ENCODE data around the gene P2RY11.

Gene P2RY11

DNA sequence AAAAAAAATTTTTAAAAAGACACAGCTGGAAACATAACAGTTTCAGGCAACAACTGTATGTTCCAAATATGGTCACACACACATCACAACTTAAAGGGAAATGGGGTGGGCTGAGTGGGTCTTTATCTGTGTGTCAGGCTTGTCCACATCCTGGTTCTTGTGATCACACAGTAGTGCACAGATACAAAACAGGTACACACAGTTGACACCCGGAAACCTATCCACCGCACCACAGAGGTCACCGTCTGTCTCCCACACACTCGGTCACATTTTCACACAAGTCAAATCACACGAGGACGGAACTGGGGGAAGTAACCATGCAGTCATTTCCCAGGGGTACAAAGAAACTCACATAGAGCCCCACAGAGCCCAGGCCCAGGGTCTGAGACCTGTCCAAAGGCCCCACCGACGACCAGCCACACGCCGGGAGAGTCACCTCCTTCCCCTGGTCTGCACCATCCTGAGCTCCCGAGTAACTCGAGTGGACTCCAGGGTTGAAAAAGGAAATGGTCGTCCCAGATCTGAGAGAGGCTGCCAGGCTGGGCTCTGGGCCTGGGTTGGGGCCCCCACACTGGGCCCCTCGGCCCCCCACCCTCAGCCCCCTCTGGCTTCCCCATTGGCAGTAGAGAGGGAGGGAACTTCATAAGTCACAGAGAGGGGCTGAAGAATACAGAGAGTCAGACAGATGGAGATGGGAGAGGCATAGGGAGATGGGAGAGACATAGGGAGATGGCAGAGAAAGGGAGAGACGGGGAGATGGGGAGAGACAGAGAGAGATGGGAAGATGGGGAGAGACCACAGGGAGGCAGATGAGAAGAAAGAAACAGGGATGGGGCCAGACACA lies 6.6 kb upstream of the P2RY11 start:
- Histone ChIP-seq H3K4me1 (ENCODE audit: insufficient read depth, low read length) (peaks cover 4% of the 10 kb centered on the region; the same call in 1 of the 2 replicates), H3K9ac (ENCODE audit: low read depth, low read length) (no peak overlapping the region), H3K36me3 (ENCODE audit: insufficient read depth, low read length) (peaks cover 22% of the 10 kb centered on the region), H3K9me3 (ENCODE audit: control insufficient read depth, insufficient read depth, low read length) (no peaks in the 10 kb centered on the region)

DNA sequence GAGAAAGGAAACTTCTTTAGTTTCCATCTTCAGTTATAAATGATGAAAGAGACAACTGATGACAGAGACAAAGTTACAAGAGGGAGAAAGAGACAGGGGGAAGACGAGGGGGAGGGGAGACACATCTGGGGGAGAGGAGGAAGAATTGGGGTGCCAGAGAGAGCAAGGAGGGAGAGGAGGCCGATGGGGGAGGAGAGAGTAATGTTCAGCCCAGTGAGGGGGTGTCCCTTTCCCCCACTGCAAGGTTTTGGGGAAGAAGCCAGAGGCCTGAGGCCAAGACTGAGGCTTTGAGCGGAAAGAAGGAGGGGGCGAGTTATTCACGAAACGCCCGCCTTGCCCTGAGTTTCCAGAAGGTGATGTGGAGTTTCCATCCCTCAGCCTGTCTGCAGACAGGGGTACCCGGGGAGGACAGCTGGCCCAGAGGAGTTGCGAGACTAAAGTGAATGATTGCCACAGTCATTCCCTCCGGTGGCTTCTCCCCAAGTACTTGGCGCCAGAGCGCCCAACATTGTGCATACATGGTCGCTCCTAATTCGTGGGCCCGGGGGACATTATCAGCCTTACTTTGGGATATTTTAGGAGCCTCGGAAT lies 5.9 kb upstream of the P2RY11 start:
- H3K9me3 ChIP-seq (ENCODE audit: control insufficient read depth, insufficient read depth, low read length): no peaks in the 10 kb centered on the region
- peak overlapping the region; percentile 81 for H3K9ac ChIP-seq (ENCODE audit: low read depth, low read length)
- peaks cover 23% of the 10 kb centered on the region for H3K36me3 ChIP-seq (ENCODE audit: insufficient read depth, low read length)
- peaks cover 4% of the 10 kb centered on the region; the same call in 1 of the 2 replicates for H3K4me1 ChIP-seq (ENCODE audit: insufficient read depth, low read length)

DNA sequence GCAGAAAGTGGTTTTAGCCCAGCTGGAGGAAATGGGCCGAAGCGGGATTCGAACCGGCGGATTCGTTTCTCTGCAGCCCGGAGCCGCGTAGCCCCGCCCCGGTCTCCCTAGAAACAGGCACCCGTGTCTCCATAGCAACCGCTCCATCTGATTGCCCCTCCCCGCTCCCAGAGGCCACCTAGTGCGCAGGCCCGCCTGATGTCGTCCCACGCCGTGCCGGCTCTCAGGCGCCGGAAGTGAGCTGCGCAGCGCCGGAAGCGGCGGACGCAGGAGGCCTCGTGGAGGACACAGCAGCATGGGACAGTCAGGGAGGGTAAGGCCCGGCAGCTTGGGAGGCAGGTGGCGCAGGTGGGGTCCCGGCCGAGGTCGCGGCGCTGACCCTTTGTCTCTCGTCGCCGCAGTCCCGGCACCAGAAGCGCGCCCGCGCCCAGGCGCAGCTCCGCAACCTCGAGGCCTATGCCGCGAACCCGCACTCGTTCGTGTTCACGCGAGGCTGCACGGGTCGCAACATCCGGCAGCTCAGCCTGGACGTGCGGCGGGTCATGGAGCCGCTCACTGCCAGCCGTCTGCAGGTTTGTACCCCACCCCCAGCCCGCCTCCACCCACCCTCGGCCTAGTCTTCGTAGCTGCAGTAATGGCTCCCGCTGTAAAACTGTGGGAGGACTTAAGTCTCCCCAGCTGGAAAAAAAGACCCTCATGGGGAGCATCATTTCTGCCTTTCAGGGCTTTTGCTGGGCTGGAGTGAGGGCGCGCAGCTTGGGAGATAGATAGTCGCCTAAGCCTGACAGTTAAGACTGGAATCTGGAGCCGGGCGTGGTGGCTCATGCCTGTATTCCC lies 5.2 kb upstream of the P2RY11 start, which contains the start of gene PPAN:
Gene PPAN, plus strand, starts transcription at position 263 of the 837 bp plus-strand sequence. Its CDS starts 33 bp downstream, at position 296.
- no peaks in the 10 kb centered on the region for H3K9me3 ChIP-seq (ENCODE audit: control insufficient read depth, insufficient read depth, low read length)
- H3K4me1 ChIP-seq (ENCODE audit: insufficient read depth, low read length): peaks cover 4% of the 10 kb centered on the region; the same call in 1 of the 2 replicates
- H3K9ac ChIP-seq (ENCODE audit: low read depth, low read length): peak within 1 kb of the TSS; percentile 81
- H3K36me3 ChIP-seq (ENCODE audit: insufficient read depth, low read length): peaks cover 23% of the 10 kb centered on the region

DNA sequence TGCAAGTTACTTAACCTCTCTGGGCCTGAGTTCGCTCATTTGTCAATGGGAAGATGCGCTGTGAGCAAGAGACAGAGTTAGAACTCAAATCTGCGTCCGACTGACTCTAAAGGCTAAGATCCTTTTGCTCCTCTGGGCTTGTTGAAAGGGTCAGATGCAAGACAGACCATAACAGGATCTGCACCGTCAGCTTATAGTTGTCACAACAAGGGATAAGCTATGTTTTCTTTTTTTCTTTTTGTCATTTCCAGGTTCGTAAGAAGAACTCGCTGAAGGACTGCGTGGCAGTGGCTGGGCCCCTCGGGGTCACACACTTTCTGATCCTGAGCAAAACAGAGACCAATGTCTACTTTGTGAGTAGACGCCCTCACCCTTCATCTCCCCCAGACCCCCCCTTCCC lies 4.2 kb upstream of the P2RY11 start:
- Histone ChIP-seq H3K9ac (ENCODE audit: low read depth, low read length) (peak overlapping the region; percentile 81), H3K9me3 (ENCODE audit: control insufficient read depth, insufficient read depth, low read length) (no peaks in the 10 kb centered on the region), H3K36me3 (ENCODE audit: insufficient read depth, low read length) (peaks cover 23% of the 10 kb centered on the region), H3K4me1 (ENCODE audit: insufficient read depth, low read length) (peaks cover 4% of the 10 kb centered on the region; the same call in 1 of the 2 replicates)

DNA sequence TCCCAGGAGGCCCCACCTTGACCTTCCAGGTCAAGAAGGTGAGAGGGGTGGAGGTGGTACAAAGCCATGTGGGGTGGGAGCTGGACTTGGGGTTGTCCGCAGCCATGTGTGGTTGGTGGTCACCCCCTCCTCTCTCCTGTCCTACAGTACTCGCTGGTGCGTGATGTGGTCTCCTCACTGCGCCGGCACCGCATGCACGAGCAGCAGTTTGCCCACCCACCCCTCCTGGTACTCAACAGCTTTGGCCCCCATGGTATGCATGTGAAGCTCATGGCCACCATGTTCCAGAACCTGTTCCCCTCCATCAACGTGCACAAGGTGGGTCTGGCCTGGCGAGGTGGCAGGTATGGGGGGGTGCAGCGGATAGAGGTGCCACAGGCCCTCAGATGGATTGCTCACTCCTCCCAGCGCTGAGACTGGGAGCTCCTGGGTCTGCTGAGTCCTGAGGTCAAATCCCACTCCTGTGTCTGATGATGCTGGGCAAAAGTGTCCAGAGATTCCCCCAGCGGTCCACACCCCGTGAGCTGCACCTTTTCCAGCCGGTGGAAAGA lies 3.6 kb upstream of the P2RY11 start:
- Histone ChIP-seq H3K36me3 (ENCODE audit: insufficient read depth, low read length) (peaks cover 23% of the 10 kb centered on the region), H3K9ac (ENCODE audit: low read depth, low read length) (no peak overlapping the region), H3K9me3 (ENCODE audit: control insufficient read depth, insufficient read depth, low read length) (no peaks in the 10 kb centered on the region), H3K4me1 (ENCODE audit: insufficient read depth, low read length) (peaks cover 4% of the 10 kb centered on the region; the same call in 1 of the 2 replicates)

DNA sequence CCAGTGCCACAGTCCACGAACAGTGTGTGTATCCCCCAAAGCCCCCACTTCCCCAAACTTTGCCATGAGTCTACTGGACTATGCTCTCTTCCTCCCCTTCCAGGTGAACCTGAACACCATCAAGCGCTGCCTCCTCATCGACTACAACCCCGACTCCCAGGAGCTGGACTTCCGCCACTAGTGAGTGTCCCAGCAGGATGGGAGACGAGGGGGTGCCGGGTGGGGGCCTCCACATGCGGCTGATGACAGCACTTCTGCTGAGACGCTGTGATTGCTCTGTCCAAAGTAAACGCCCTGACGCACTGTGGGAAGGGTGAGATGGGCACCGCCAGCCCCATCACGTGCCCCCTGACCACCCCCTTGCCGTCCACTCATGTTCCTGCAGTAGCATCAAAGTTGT lies 2.0 kb upstream of the P2RY11 start:
- Histone ChIP-seq H3K9me3 (ENCODE audit: control insufficient read depth, insufficient read depth, low read length) (no peaks in the 10 kb centered on the region), H3K4me1 (ENCODE audit: insufficient read depth, low read length) (peaks cover 4% of the 10 kb centered on the region; the same call in 1 of the 2 replicates), H3K9ac (ENCODE audit: low read depth, low read length) (no peak overlapping the region), H3K36me3 (ENCODE audit: insufficient read depth, low read length) (peaks cover 23% of the 10 kb centered on the region)

DNA sequence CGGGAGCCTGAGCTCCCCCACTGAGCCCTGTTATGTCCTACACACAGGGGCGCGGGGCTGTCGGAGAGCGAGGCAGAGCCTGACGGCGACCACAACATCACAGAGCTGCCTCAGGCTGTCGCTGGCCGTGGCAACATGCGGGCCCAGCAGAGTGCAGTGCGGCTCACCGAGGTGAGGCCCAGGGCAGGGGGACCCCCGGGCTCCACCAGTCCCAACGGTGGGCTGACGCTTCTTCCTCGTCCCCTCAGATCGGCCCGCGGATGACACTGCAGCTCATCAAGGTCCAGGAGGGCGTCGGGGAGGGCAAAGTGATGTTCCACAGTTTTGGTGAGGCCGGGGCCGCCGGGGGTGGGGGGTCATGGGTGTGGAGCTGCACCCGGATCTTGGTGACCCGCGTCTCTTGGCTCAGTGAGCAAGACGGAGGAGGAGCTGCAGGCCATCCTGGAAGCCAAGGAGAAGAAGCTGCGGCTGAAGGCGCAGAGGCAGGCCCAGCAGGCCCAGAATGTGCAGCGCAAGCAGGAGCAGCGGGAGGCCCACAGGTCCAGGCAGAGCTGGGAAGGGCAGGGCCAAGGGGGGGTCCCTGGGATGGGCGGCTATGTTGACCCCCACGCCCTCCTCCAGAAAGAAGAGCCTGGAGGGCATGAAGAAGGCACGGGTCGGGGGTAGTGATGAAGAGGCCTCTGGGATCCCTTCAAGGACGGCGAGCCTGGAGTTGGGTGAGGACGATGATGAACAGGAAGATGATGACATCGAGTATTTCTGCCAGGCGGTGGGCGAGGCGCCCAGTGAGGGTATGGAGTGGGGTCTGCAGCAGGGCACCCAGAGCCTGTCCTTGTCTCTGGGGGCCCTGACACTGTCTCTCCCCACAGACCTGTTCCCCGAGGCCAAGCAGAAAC lies 1.2 kb upstream of the P2RY11 start:
- no peak overlapping the region for H3K9ac ChIP-seq (ENCODE audit: low read depth, low read length)
- H3K4me1 ChIP-seq (ENCODE audit: insufficient read depth, low read length): peaks cover 4% of the 10 kb centered on the region; the same call in 1 of the 2 replicates
- no peaks in the 10 kb centered on the region for H3K9me3 ChIP-seq (ENCODE audit: control insufficient read depth, insufficient read depth, low read length)
- peaks cover 23% of the 10 kb centered on the region for H3K36me3 ChIP-seq (ENCODE audit: insufficient read depth, low read length)

DNA sequence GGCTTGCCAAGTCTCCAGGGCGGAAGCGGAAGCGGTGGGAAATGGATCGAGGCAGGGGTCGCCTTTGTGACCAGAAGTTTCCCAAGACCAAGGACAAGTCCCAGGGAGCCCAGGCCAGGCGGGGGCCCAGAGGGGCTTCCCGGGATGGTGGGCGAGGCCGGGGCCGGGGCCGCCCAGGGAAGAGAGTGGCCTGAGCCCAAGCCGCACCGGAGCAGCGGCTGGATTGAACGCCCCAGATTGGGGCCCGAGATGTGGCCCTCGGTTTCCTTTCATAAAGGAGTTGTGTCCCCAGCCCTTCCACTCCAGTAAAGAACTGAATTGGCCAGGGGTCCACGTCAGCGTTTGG lies 548 bp upstream of the P2RY11 start:
- H3K9ac ChIP-seq (ENCODE audit: low read depth, low read length): no peak overlapping the region
- peaks cover 25% of the 10 kb centered on the region for H3K36me3 ChIP-seq (ENCODE audit: insufficient read depth, low read length)
- H3K4me1 ChIP-seq (ENCODE audit: insufficient read depth, low read length): no peaks in the 10 kb centered on the region; the same call in 1 of the 2 replicates
- no peaks in the 10 kb centered on the region for H3K9me3 ChIP-seq (ENCODE audit: control insufficient read depth, insufficient read depth, low read length)

DNA sequence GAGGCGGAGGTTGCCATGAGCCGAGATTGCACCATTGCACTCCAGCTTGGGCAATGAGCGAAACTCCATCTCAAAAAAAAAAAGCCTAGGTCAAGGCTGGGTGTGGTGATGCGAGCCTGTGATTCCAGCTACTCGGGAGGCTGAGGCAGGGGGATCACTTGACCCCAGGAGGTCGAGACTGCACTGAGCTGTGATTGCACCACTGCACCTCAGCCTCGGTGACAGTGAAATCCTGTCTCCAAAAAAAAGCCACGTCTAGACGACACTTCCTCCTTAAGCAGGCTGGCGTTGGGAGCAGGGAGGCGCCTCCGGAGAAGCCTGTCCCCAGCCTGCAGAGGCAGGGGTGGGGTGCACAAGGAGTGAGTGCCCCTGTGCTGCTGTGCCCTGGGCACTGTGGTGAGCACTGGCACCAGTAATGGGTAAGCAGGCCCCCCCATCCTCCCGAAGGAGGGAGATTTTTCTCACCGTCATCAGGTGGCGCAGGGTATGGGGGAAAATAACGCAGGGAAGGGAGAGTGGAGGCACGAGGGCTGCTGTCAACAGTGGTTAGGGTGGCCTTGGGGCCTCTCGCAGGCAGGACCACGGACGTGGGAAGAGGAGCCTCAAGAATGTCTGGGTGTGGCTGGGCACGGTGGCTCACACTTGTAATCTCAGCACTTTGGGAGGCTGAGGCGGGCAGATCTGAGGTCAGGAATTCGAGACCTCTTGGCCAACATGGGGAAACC lies 706 bp downstream of the P2RY11 start:
- Histone ChIP-seq H3K36me3 (ENCODE audit: insufficient read depth, low read length) (peaks cover 32% of the 10 kb centered on the region), H3K4me1 (ENCODE audit: insufficient read depth, low read length) (no peaks in the 10 kb centered on the region; the same call in 1 of the 2 replicates), H3K9me3 (ENCODE audit: control insufficient read depth, insufficient read depth, low read length) (no peaks in the 10 kb centered on the region), H3K9ac (ENCODE audit: low read depth, low read length) (no peak overlapping the region)

DNA sequence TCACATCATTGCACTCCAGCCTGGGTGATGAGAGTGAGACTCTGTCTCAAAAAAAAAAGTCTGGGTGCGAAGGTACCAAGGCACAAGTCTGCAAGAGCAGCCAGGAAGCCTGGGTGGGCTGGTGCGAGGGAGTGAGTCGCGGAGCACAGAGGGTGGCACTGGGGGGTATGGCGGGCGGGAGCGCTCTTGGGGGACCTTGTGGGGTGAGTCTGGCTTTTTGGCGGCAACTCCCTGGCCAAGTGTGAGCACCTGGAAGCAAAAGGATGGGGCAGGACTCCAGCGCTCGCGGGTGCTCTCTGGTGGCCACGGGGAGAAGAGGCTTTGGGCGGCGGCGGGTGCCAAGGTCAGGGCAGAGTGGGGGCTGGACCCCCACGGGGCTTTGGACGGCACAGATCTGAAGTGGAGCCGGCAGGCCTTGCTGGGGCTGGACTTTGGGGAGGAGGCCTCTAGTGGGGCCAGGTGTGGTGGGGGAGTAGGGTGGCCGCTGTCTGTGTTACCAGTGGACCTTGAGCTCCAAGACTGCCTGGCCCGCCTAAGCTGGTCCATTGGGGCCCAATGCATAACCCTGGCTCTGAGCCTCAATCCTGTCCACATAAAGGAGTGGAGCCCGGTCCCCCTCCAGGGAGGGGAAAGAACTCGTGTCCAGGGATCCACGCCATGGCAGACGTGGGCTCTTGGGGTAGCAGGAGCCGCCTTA lies 1.6 kb downstream of the P2RY11 start:
- Histone ChIP-seq H3K9me3 (ENCODE audit: control insufficient read depth, insufficient read depth, low read length) (no peaks in the 10 kb centered on the region), H3K9ac (ENCODE audit: low read depth, low read length) (no peak overlapping the region), H3K36me3 (ENCODE audit: insufficient read depth, low read length) (peaks cover 32% of the 10 kb centered on the region), H3K4me1 (ENCODE audit: insufficient read depth, low read length) (no peaks in the 10 kb centered on the region)

DNA sequence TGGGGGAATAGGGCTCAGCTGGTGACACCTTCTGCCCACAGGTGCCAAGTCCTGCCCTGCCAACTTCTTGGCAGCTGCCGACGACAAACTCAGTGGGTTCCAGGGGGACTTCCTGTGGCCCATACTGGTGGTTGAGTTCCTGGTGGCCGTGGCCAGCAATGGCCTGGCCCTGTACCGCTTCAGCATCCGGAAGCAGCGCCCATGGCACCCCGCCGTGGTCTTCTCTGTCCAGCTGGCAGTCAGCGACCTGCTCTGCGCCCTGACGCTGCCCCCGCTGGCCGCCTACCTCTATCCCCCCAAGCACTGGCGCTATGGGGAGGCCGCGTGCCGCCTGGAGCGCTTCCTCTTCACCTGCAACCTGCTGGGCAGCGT lies 2.1 kb downstream of the P2RY11 start:
- Histone ChIP-seq H3K9ac (ENCODE audit: low read depth, low read length) (no peak overlapping the region), H3K36me3 (ENCODE audit: insufficient read depth, low read length) (peaks cover 27% of the 10 kb centered on the region), H3K4me1 (ENCODE audit: insufficient read depth, low read length) (no peaks in the 10 kb centered on the region), H3K9me3 (ENCODE audit: control insufficient read depth, insufficient read depth, low read length) (no peaks in the 10 kb centered on the region)

DNA sequence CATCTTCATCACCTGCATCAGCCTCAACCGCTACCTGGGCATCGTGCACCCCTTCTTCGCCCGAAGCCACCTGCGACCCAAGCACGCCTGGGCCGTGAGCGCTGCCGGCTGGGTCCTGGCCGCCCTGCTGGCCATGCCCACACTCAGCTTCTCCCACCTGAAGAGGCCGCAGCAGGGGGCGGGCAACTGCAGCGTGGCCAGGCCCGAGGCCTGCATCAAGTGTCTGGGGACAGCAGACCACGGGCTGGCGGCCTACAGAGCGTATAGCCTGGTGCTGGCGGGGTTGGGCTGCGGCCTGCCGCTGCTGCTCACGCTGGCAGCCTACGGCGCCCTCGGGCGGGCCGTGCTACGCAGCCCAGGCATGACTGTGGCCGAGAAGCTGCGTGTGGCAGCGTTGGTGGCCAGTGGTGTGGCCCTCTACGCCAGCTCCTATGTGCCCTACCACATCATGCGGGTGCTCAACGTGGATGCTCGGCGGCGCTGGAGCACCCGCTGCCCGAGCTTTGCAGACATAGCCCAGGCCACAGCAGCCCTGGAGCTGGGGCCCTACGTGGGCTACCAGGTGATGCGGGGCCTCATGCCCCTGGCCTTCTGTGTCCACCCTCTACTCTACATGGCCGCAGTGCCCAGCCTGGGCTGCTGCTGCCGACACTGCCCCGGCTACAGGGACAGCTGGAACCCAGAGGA lies 2.6 kb downstream of the P2RY11 start:
- H3K36me3 ChIP-seq (ENCODE audit: insufficient read depth, low read length): peaks cover 25% of the 10 kb centered on the region
- no peak overlapping the region for H3K9ac ChIP-seq (ENCODE audit: low read depth, low read length)
- no peaks in the 10 kb centered on the region for H3K9me3 ChIP-seq (ENCODE audit: control insufficient read depth, insufficient read depth, low read length)
- H3K4me1 ChIP-seq (ENCODE audit: insufficient read depth, low read length): no peaks in the 10 kb centered on the region; the same call in 1 of the 2 replicates

All from ES-I3 (cell line).